Raji (cell line): ENCODE measurements around the gene GTSE1.

Experiments used
- POLR2A ChIP-seq: IDR thresholded peaks from 2 replicates; pipeline ENCODE4 v1.6.1; 2011; ENCODE audit warnings: low read depth, low read length, control low read depth; ENCODE audit not compliant: insufficient read depth

GTSE1 gene

DNA sequence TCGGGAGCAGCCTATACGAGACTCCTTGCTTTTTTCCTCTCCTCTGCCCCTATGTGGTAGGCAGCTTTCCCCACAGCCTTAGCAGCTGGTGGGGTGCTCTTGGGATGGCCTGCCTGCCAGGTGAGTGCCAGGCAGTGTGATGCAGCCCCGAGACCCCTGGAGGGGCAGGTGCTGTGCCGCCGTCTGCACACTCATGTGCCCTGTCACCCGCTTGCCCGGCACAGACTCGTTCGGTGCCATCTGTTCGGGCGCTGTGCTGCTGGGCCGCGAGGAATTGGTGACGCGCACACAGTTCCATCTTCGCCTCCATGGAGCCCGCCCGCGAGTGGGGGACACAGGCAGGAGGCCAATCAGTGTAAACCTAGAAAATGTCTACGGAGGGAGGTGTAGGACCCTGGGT lies 54.0 kb downstream of the GTSE1 start:
- TF ChIP-seq POLR2A, result no peak

DNA sequence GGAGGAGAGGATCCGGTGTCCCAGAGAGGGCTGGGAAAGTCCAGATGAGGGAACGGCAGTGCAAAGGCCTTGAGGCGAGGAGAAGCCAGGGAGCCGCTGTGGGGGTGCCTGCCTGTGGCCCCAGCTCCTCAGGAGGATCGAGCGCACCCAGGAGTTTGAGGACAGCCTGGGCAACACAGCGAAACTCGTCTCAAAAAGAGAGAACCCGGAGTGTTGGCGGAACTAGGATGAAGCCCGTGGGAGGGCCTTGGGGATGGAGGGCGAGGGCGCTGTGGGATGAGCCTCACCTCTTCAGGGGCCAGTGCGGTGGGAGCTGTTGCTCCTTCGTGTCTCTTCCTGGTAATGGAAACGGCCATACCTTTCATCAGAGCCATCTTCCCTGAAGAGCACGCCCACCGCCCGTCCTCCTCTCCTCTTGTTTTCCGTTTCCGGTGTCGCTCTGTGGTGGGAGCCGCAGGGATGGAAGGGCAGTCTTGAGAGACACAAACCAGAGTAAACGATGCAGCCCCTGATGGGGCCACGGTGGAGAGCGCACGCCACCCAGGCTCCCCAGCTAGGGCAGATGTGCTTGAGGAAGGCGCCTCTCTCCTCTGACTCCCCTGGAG lies 54.6 kb downstream of the GTSE1 start:
- no peak for TF ChIP-seq POLR2A

- TF ChIP-seq POLR2A, result no peak
These were observed 55.1 kb downstream of the GTSE1 start for GRCh38 chr22:46351767-46352166.

DNA sequence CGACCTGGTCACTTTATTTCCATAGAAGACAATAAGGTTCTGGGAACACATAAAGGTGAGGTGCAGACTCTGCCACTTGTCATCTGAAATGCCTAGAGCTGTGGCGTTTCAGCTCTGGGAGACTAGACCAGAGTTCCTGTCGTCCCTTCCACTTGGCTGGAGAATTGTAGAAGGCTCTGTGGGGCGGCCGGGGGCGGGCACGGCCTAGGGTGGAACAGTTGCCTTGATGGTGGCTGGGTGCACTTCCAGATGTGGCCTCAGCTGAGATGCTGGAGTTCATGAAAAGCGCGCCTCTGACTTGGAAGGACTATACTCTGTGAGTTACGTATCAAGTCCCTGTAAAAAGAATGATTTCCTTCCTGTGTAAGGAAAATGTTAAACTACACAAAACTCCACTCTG lies 55.6 kb downstream of the GTSE1 start:
- TF ChIP-seq POLR2A, result no peak

- no peak for TF ChIP-seq POLR2A
These were observed 56.2 kb downstream of the GTSE1 start for GRCh38 chr22:46352691-46353386.

GRCh38 chr22:46353483-46354105 lies 56.9 kb downstream of the GTSE1 start:
- no peak for TF ChIP-seq POLR2A

DNA sequence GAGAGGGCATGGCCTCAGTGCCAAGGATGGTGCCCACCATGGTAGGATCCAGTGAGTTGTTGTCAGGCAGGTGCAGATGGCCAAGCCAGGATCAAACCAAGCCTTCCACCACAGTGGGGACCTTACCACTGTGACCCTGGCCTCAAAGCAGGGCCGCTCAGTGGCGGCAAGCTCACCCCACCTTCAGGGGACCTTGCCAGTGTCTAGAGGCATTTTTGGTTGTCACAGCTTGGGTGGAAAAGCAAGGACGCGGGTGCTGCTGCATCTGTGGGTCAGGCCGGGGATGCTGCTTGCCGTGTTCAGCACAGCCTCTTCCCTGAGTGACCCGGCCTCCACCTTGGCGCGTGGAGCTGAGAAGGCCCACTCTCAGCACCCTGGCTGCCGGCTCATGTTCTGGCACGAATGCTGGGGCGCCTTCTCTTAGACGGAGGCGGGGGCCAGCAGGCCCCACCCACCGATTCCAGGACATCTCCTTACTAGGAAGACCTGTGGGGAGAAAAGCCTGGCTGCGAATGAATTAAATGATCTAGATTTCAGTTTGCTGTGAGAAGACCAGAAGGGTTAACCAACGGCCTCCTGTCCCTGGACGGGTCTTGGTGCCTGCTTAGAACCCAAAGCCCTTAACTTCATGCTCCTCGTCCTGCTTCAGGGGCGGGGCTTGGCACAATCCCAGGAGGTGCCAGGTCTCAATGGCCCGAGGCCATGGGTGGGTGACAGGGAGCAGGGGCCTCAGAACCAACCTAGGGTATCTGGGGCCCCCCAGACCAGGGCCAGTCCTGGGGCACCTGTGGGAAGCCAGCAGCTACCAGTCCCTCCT lies 57.7 kb downstream of the GTSE1 start:
- no peak for TF ChIP-seq POLR2A

GRCh38 chr22:46354993-46355305 lies 58.3 kb downstream of the GTSE1 start:
- no peak for TF ChIP-seq POLR2A

DNA sequence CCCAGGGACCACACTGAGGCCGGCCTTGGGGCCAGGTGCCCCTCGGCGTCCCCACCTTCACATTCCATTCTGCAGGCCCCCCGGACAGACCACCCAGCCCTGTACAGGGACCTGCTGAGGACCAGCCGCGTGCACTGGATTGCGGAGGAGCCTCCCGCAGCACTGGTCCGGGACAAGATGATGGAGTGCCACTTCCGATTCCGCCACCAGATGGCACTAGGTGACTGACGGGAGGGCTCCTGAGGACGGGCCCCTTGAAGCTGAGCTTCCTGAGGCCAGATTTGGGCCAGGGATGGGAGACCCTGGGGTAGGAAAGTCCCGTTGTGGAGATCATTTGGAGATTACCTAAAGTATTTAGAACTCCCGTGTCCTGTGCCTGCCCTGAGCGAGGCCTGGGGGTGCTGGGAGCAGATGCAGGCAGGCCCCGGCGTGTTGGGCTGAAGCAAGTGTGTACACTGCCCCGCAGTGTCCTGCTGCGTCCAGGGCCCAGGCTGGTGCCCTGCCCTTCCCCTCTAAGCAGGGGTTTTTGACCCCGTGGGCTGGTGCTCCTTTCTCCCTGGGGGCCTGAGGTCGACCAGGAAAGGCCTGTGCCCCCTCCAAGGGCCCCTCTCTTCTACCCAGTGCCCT lies 58.8 kb downstream of the GTSE1 start:
- no peak for TF ChIP-seq POLR2A

DNA sequence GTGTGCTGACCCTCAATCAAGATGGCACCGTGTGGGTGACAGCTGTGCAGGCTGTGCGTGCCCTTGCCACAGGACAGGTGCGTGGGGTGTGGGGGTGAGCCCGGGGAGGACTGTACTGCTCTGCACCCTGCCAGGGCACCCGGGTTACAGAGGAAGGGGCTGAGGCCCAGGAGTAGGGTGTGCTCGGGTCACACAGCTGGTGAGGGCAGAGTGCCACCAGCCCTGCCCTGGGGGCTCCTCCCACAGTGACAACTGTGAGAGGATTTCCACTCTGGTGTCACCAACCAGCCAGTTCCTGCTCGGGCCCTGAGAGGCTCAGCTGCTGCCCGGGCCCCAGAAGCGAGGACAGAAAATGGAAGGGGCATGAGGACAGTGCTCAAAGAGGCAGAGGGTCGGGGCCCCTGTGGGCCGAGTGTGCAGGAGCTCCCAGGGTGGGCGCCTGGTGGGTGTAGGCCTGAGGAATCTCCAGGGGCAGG lies 59.4 kb downstream of the GTSE1 start:
- TF ChIP-seq POLR2A, result no peak

- no peak for TF ChIP-seq POLR2A
These were observed 60.1 kb downstream of the GTSE1 start for GRCh38 chr22:46356496-46357480.

DNA sequence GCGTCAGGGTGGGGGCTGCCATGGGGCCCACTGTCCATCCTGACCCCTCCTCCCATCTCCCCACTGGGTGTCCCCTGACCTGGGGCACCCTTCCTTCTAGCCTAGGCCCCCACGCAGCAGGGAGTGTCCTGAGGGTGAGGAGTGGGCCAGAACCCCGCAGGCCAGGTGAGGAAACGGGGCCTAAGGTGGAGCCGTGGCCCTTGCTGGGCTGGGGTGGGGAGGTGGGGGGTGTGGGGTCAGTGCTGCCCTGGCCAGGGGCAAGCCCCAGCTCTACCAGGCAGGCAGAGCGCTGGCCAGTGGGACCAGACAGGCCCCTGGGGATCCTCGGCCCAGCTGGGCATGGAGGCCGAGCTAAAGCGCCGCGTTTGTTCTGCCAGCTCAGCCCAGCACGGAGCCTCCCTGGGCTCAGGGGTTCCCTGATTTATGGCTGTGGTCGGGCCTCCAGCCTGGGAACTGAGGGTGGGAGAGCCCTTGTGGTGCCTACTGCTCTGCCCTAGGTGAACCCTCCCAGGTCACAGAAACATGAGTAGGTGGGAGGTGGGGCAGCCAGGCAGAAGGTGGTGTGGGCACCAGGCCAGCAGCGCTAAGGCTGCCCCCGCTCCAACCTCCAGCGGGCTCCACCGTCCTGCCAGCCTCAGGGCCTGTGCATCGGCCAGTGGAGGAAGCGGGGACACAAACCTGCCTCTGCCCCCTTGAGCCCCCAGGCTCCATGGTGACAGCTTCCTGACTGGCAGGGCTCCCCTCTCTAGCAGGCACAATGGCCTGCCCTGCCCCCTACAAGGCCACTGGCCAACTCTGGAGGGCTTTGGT lies 61.2 kb downstream of the GTSE1 start:
- TF ChIP-seq POLR2A, result no peak

DNA sequence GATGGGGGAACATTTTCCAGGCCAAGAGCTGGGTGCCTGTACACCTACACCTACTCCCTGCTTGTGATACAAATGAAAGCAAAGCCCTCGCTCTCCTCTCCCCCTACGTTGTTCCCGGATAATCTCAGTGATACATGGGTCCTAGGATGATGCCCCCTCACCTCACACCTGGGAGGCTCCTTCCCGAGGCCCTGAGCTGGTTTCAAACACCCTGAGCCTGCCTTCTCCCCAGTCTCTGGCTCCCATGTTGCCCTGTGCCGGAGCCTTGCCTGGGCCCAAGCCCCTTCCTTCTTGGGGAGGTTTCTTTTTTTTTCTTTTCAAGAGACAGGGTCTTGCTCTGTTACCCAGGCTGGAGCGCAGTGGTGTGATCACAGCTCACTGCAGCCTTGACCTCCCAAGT lies 62.1 kb downstream of the GTSE1 start:
- TF ChIP-seq POLR2A, result no peak
